NCI-H345 (cell line): Measurements from ENCODE around the gene PRR5L.
"Not testable (repeated sequence)": the region's sequence is repeated elsewhere in the genome, so short reads cannot be mapped to it uniquely, and the experiment has no call there.

Experiments used
- DNase-seq: peaks from one replicate; lab custom pipeline; 2025; lab: John Stamatoyannopoulos, UW

PRR5L gene

DNA sequence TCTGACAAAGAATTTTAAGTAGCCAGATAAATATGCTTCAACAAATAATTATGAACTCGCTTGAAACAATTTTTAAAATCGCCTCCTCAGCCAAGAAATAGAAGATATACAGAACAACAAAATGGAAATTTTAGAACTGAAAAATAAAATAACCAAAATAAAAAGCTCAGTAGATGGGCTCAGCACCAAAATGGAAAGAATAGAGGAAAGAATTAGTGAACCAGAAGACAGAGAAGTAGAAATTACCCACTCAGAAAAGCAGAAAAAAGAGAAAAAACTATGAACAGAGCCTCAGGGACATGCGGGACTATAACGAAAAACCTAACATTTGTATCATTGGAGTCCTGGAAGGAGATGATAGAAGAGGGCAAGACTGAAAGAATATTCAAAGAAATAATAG lies 14.2 kb upstream of the PRR5L start:
- no peak for DNase-seq

DNA sequence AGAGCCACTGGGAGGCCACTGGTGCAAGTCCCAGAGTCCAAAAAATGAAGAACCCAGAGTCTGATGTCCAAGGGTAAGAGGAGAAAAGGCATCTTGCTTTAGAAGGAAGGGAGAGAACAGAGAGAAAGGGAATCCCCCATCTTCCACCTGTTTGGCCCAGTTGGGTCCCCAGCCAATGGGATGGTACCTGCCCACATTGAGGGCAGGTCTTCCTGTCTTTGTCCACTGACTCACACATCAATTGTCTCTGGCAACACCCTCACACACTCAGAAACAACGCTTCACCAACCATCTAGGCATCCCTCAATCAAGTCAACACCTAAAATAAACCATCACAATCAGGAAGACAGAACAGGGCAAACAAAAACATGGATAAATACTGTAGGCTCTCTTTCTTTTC lies 13.2 kb upstream of the PRR5L start:
- no peak for DNase-seq

DNA sequence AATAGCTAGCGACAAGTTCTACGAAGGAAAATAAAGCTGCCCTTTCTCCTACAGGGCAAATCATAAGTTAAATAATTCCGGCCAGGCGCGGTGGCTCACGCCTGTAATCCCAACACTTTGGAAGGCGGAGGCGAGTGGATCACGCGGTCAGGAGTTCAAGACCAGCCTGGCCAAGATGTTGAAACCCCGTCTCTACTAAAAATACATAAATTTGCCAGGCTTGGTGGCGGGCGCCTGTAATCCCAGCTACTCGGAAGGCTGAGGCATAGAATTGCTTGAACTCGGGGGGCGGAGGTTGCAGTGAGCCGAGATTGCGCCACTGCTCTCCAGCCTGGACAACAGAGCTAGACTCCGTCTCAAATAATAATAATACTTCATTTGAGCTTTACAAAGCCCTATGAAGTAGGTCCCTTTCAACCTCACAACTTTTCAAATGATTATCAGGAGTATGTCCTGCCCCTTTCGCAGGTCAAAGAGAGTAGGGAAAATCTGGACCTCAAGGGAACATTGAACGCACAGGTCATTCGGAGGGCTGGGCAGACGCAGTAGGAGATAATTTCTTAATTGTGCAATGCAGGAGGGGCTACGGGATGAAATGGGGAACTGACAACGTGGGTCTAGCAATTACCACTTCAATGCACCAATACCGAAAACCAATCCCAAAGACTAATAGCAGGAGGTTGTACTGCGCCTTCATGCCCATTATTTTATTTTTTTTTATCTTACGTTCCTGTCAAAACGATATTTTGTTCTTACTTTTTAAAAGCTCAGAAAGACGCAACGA lies 7.5 kb upstream of the PRR5L start:
- no peak for DNase-seq

DNA sequence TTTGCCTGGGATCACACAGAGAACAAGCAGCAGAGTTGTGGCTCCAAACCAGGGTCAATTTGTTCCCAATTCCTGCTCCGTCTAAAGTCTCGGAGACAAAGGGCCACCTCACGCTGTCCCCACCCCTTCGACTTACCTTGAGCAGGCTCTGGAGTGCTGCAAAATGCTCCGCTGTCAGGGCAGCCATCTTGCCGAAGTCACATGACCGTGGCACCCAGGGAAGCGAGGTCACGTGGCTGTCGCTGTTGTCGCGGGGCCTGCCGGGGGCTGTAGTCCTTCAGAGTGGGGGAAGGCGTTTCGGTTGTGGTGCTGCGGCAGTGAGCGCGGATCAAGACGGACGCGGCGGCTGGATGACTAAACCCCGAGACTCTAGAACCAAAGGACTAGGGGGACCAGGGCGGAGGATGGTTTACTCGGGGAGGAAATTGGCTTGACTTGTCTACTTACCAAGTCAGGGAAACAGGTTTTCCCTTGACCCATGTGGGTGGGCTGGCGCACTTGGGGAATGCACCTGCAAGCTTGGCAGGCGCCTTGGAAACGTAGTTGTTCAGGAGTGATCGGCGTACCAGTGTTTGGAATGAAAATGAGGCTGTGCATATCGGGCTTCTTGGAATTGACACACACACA lies 6.7 kb upstream of the PRR5L start, which contains the start of gene COMMD9:
Gene COMMD9 (minus strand): TSS at position 199 of the 627 bp plus-strand sequence. CDS start 12 bp downstream, at position 187.
- DNase-seq: peak; percentile 96

DNA sequence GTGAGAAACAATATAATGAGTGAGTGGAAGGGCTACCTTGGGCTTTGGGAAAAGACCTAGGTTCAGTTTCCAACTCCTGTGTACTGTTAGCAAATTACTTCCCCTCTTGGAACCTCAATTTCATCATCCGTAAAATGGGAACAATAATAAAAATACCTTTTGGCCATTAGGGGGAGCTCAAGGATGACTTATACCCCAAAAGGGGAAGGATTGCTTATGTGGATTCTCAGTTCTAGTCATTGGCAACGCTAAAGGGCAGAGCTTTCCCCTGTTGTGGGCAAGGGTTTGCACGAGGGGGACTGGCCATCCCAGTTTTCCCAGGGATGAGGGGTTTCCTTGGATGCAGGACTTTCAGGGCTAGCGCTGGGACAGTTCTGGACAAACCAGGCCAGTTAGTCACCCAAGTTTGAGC lies 3.8 kb upstream of the PRR5L start:
- DNase-seq: peak; percentile 17

DNA sequence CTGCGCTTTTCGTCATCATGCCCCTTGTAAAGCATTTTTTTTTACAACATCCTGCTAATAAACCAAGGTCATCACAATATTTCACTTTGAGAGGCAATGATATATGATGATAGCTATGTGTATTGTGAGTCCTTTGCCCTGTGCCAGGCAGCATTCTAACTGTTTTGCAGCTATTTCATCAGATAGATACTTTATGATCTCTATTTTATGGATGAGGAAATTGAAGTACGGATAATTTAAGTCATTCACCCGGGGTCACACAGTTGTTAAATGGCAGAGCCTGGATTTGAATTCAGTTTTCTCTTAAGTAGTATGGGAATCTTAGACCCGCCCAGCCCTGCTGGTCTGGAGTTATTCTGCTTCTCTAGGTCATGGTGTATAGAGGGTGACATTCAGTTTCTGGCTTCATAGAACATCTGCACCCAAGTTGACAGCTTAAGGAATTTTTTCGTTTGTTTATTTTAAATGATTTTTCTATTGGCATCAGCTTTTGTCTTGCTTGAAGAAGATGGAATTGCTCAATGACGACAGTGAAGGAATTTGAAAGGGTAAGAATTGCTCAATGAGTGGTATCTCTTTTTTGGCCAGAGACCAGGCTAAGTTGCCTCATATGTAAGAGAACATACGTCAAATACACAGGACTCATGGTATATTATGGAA lies 926 bp downstream of the PRR5L start:
- no peak for DNase-seq

DNA sequence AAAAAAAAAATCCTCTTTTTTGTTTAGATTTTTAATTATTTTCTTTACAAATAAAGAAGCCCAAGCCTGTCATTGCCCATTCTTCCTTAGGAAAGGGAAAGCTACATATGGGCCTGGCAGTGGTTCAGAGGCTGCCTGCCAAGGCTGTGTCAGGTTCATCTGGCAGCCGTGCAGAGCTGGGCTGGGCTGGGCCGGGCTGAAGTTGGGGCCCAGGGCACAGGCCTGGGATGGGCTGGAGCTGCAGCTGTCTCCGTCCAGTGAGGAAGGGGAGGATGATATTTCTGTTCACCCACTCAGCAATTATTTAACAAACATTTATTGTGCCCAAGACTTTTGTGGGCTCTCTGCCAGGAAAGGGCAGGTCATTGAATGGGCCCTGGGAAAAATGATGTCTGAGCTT lies 4.6 kb downstream of the PRR5L start:
- no peak for DNase-seq

DNA sequence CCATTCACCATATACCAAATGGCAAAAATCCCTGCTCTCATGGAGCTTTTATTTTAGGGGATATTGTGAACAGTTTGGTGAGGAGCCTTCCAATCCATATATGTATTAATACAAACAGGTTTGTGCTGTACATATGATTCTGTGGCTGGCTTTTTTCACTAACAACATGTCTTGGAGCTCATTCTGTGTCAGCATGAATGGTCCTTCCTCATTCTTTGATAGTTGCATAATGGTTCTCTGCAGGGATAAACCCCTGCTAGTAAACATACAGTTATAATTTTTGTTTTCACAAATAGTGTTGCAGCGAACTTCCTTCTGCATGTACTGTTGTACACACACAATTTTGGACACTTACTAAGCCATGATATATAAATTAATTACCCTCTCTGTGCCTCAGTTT lies 8.3 kb downstream of the PRR5L start:
- no peak for DNase-seq

DNA sequence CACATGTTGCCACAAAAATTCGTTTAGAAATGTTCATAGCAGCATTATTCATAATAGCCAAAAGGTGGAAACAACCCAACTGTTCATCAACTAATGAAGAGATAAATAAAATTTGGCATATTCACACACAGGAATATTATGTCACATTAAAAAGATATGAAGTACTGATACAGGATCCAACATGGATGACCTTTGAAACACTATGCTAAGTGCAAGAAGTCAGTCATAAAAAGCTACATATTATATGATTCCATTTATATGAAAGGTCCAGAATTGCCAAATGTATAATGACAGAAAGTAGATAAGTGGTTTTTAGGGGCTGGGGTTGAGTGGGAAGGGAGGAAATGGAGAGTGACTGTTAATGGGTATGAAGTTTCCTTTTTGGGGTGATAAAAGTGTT lies 9.0 kb downstream of the PRR5L start:
- DNase-seq: no peak

DNA sequence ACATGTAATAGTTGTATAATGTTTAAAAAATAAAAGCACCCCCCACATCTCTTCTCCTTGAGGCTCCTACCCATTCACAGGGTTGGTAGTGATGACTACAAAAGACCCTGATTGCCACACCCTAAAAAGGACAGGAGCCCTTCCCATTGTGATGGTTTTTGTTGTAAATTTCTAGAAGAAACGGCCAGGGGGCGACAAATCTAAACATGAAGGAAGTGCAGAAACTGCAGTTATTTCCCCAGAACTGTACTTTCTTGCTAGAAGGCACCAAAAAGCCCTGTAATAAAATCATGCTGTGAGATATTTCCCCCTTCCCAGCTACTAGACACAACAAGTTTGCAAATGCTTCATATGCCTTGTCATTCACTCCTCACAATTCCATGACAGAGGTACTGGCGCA lies 10.8 kb downstream of the PRR5L start:
- DNase-seq: no peak

DNA sequence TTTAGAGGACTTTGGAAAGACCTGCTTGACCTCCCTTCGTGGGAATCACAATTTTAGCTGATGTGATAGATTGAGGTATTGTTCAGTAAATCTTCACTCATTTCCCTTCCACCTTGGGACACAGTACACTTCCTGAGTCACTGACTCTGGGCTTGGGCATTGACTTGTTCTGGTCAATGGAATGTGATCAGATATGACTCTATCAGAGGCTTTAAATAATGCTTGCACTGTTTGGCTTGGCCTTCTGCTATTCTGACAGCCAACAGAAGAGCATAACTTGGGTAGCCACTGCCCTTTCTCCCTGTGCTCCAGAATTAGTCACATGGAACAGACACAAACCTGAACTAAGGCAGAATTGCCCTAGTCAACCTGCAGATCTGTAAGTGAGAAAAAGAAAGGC lies 12.5 kb downstream of the PRR5L start:
- no peak for DNase-seq

DNA sequence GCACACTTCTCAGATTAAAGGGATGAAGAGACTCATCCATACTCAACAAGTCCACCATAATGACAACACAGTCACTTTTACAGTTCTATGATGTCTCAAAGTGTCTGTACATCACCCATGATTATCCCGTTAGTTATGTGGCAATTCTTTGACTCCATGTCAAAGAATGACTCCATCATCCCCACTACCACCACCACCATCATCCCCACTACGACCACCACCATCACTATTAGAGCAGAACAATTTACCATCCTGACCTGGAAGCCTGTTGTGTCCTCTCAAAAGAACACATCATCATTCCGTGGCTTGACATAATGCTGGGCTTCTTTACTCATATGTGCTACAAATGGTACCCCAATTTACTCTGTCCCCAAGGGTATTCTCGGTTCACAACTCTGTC lies 13.7 kb downstream of the PRR5L start:
- DNase-seq: no peak

DNA sequence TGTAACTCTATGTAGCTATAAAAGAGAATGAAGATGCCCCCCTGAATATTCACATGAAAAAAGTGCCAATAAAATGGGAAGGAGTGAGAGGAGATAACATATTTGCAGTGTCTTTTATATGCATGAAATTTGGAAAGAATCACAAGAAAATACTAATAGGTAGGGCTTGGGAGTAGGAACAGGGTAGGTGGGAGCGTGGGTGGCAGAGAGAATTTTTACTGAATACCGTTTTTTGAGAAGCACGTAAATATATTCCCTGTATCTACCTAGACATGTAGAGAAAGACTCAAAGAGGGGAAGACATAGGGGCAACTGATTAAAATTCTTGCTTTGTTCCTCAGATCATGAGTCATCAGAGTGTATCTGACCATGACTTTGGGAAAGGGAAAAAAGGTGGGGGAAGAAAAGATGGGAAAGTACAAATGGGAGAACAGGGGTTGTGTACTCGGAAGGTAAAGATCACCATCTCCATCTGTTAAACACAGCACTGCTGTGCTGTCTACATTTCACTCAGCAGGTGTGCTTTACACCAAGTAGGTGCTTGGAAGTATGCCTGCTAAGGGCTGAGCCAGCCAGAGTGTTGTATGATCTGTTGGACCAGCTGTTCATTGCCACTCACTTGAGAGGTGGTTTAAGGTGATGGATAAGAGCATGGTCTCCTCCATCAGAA lies 16.0 kb downstream of the PRR5L start:
- peak; percentile 52 for DNase-seq

DNA sequence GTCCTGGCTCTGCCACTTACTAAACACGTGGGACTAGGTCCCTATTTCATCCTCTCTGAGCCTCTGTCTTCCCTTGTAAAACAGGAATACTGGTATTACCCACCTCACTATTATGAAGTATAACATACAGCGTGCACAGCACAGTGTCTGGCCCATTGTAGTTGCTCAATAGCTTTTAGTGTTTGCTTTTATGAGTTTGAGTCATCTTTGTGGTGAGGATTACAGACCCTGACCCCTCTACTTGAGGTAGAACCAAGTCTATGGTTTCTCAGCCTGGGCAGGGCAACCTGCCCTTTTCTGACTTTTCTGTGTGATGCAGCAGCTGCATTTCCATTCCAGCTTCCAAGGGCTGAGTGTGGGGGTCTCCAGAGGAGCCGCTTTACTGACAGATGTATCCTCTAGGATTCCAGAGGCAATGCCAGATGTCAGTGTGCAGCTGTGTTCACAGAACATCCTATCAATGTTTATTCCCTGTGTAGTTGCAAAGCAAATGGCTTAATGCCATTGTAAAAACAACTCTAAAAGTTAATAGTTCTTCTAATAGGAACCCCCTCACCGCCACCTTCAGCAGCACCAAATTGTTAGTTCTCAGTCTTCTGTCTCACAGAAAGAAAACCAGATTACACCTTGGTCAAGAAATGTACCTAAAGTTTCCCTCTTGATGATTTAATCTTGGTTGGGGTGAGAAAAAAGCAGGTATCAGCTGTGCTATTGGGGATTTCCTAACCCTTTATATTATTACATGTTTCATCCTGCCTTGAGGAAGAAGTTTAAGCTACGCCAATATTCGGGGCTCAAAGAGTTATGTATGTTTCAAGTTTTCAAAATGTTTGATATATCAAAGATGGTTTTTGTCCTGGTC lies 16.8 kb downstream of the PRR5L start:
- DNase-seq: no peak

DNA sequence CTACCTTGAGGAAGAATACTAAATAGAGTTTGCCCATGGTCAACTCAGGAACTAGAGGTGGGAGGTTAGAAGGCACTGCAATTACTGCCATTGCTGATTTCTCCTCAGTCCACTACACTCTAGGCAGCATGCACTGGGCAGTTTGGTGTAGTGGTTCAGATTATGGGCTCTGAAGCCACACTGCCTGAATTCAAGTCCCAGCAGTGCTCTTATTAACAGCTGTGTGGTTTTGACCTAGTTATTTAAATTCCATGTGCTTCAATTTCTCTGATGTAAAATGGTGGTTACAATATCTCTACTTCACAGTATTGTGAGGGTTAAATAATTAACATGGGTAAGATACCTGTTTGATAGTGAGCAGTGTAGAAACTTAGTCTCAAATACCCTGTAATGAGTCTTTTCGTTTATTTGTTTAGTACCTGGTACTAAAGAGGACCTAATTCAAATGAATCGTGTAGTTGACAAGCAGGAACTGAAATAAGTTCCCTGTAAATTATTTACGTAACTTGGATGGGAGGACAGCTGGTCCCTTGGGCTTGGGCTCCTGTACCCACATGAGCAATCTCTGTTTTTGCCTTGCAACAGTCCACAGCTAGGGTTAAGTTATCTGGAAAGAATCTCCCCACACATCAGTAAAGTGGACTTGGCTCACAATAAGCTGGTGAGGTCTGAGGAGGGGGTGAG lies 17.8 kb downstream of the PRR5L start:
- DNase-seq: no peak

DNA sequence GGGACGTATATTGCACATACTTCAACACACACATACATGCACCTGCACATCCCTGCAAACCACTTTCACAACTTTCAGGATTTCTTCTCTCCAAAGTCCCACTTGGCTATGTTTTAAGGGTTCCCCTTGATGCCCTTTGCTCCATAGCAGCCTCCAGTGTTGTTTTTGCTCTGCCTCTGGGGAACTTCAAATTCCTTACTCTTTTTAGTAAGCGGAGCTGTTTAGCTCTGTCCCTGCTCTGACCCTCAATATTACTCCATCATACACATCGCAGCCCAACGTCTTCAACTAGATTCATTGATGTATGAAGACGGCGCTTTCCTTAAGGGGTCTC lies 18.3 kb downstream of the PRR5L start:
- DNase-seq: no peak

DNA sequence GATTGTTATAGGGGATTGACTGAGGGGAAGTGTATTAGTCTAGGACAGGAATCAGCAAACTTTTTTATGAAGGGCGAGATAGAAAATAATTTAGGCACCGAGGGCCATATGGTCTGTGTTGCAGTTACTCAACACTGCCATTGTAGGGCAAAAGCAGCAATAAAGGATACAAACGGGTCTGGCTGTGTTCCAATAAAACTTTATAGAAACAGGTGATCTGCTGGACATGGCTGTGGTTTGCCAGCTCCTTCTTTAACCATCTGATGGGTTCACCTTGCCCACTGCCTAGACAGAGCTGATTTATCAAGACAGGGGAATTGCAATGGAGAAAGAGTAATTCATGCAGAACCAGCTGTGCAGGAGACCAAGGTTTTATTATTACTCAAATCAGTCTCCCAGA lies 20.0 kb downstream of the PRR5L start:
- DNase-seq: no peak

DNA sequence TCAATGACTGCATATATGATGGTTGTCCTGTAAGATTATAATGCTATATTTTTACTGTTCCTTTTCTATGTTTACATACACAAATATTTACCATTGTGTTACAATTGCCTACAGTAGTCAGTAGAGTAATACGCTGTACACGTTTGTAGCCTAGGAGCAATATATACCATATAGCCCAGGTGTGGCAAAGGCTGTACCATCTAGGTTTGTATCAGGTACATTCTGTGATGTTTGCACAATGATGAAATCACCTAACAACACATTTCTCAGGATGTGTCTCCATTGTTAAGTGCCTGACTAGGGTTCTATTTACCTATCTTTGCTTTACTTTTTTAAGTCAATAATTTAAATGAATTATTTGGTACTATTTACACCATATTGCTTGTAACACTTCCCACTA lies 21.9 kb downstream of the PRR5L start:
- no peak for DNase-seq

DNA sequence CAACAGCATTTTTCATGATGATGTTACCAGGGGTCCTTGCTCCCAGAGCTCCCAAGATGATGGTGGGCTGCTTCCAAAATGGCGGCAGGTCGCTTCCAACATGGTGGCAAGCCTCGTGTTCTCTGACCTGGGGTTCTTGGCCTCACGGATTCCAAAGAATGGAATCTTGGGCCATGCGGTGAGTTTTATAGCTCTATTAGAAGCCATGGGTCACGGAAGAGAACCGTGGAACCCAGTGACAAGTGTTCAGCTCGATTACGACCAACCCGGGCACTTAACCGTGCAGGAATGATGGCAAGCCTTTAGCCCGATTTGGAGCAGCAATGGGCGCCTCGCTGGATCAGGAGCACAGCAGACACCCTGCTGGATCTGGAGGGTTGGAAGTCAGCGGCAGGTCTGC lies 28.9 kb downstream of the PRR5L start:
- not testable (repeated sequence) for DNase-seq

DNA sequence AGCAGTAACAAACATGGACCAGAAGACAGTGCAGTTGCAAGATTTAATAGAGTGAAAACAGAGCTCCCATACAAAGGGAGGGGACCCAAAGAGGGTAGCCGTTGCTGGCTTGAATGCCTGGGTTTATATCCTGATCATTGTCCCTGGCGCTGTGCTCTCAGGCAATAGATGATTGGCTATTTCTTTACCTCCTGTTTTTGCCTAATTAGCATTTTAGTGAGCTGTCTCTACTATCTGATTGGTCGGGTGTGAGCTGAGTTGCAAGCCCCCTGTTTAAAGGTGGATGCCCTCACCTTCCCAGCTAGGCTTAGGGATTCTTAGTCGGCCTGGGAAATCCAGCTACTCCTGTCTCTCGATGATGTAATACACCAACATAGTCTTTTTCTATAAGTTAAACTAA lies 29.3 kb downstream of the PRR5L start:
- DNase-seq: not testable (repeated sequence)
